ENCODE results near the gene ALK.

Gene ALK

DNA sequence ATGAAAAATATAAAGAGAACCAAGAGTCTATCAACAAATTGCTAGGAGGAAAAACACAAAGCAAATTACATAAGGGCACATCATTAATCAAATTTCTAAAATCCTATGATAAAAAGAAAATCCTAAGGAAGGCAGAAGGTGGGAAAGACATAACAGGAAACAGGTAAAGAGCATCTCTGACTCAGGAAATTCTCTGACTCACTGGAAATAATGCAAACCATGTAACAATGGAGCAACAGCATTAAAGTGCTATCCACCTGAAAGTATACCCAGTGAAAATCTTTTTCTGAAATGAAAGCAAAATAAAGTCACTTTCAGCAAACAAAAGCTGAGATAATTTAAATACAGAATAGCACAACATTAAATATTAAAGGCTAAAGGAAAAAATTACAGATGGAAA, 10.9 kb downstream of the ALK start:
- no peak for DNase-seq (ENCODE audit: extremely low read depth in 1 of 2, low read depth in 1 of 2)

DNA sequence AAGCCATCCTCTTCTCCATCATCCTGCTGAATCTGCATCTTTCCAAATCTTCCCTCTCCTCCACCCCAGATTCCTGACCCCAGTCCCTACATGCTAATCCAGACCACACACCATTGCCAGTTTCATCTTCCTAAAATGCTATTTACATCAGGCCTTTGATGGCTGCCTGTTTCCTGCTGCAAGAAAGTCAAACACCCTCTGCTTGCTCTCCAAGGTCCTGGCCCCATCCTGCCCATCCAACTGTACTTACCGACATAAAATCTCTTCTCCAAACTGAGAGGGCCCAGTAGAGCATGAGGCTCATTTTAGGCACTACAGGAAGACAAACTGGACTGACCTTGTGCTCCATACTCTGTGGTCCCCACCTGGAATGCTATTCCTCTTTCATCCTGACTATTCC, 19.0 kb downstream of the ALK start:
- DNase-seq (ENCODE audit: extremely low read depth in 1 of 2, low read depth in 1 of 2): no peak

DNA sequence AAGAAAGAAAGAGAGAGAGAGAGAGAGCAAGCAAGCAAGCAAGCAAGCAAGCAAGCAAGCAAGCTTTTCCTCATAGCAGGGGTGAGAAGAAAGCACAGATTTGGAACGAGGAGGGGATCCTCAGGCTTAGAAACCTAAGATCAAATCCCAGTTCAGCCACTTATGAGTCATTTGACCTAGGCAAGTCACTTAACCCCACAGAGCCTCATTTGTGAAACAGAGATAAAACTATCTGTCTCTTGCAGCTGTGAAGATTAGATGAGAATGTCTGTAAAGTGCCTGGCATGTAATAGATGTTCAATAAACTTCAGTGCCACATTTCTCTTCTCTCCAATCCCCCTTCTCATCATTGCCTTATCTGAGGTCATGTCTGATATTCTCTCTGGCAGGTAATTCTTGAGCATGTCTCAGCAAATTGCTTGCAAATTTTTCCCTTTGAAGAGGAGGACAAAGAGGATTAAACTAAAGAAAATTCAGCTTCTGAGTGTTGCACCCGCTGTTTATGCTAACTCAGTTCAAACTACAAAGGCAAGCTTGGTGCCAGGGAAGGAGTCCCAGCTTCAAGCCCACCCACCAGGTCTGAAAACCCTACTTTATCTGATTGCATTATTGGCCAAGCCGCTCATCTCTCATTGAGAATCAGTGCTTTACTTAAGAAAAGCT, 20.3 kb downstream of the ALK start:
- no peak for DNase-seq (ENCODE audit: extremely low read depth in 1 of 2, low read depth in 1 of 2)

DNA sequence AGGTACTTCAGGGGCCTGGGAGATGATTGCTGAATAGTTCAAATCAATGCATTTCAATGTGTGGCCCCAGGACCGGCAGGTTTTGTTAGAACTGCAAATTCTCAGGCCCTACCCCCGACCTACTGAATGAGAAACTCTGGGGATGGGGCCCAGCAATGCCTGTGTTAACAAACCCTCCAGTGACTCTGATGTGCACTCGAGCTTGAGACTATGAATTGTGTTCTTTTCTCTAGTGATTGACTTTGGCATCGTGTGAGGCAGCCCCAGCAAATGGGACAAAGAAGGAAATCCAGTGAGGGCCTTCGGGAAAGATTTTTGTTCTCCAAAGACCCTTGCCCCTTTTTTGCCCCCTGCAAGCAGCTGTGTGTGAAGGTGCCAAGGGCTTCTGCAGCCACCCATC, 22.4 kb downstream of the ALK start:
- no peak for DNase-seq (ENCODE audit: extremely low read depth in 1 of 2, low read depth in 1 of 2)

DNA sequence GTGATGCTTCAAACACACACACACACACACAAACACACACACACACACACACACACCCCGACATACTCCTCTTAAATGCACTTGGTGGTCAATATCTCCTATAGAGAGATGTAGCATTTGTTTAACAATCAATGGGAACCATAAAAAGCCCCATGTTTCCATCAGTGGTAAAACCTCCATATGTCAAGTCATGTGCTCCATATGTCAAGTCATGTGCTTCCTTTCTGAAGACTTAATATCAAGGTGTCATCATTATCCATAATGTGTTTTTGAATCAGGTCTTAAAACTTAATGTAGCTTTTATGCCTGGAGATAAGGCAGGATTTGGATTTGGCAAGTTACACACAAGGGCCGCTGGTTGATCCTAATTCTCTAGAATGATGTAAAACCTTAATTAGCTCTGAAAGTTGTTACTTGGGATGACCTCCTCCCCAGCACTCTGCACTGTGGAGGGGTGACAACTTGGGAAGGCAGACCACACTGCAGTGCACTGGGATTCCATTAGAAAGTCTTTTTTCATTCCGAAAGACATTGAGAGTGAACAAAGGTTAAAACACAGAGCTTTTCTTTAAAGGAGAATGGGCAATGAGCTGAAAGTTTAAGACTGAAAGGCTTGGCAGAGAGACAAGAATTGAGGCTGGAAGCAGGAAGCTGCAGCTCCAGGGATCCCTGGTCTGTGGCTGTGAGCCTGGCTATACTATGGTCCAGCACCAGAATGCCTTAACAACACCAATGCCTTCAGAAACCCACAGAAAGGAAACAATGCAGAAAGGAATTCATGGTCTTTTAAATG, 26.4 kb downstream of the ALK start:
- no peak for DNase-seq (ENCODE audit: extremely low read depth in 1 of 2, low read depth in 1 of 2)

DNA sequence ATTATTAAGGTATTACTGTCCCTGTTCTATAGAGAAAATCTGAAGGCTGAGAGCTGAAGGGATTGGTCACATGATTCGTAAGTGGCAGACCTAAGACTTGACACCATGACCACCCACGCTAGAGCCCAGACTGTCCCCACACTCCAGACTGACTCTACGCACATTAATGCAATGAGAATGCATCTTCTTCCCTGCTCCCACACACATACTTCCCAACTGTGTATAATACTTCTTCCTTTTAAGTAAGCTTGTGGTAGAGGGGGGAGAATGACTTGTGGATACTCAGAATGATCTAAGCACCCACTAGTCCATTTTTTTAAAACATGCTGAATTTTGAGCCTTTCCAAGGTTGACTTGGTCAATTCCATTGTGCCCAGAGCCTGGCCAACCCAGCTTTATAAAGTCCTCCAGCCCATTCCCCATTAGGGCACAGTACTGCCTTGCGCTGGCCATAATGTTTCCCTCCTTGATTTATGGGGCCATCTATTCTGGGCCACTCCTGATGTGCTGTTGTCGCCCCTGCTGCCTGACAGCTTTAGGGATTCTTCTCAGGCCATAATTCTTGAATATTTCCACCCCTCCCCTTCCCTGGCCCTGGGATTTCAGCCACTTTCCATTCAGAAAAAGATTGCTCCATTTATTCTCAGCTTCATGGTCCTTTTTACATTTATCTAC, 28.7 kb downstream of the ALK start:
- no peak for DNase-seq (ENCODE audit: extremely low read depth in 1 of 2, low read depth in 1 of 2)

DNA sequence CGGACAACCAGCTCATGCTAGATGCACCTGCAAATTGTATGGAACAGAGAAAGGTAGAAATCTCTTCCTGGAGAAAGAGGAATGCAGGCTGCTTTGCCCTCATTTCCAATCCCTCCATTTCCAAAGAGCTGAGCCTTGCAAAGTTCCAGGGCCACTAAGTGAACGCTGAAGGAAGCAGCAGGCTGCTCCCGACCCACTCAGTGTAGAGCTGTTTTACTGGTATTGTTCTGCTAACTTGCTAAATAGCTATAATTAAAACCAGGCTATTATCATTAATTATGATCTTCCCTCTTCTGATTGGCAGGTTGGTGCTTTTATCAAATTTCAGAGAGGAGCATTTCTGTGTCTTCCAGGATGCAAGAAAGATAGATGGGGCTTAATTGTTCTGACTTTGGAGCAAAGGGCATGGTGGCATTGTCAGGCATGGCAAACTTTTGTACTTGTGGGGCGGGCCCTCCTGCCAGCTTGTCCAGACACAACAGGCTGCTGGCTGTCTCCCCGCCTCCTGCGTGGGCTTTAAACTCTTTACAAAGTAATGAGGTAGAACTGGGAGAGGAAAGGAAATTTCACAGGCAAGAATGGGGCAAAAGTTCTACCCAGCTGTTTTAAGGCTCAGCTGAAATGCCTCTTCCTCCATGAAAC, 40.2 kb downstream of the ALK start:
- DNase-seq (ENCODE audit: extremely low read depth in 1 of 2, low read depth in 1 of 2): no peak

DNA sequence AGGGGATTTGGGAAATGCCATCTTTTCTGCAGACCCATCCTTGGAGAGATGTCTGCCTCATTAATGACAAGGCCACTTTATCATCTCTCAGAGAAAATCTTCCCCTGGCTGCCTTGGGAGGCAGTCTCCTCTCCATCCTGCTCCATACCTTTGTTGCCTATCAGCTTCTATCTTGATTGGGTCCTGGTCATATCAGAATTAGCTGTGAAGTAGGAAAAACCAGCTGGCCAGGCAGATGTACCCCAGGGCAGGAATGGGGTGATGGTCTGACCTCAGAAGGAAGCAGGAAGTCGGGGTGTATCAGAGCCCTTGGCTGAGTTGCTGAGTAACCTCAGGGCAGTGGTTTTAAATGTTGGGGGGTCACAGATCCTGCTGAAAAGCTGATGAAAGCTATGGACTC, 41.3 kb downstream of the ALK start:
- DNase-seq (ENCODE audit: extremely low read depth in 1 of 2, low read depth in 1 of 2): no peak

DNA sequence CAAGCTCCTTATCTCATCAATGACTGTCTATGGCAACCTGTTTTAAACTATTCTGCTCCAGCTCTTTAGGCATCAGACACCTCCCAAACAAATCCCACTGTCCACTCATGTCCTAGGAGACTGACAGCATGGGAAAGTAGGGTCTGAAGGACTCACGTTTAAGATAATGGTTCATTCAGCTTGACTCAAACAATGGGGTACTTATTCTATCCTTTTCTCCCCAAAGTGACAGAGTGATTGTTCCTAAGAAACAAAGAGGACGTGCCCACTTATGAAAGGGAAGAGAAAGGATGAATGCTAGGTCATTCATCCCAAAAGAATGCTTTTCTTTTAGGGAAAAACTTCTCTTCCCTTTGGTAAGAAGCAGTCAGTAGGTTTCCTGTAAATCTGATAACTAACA, 41.9 kb downstream of the ALK start:
- DNase-seq (ENCODE audit: extremely low read depth in 1 of 2, low read depth in 1 of 2): no peak

DNA sequence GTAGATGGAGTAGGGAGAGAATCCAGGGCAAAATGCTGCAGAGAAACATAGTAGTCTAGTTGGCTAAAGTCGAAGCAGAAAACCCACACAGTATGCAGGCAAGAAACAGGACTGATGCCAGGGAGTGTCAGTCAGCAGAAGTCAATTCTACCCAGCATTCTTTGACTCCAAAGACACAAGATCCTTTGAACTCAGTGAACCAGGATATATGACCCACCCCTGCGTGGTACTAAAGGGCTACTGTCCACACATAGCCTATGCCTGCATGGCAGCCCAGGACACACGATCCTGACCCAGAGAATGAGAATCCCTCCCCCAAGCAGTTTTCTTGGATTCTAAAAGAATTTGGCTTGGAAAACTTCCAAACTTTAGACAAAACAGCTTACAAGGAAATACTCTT, 42.5 kb downstream of the ALK start:
- DNase-seq (ENCODE audit: extremely low read depth in 1 of 2, low read depth in 1 of 2): no peak

DNA sequence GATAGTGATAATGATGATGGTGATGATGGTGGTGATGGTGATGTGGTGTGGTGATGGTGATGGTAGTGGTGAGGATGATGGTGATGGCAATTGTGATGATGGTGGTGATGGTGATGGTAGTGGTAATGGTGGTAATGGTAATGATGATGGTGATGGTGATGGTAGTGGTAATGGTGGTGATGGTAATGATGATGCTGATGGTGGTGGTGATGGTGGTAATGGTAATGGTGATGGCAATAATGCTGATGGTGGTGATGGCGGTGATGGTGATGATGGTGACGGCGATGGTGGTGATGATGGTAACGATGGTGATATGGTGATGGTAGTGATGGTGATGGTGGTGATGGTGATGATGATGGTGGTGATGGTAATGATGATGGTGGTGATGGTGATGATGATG, 45.0 kb downstream of the ALK start:
- no peak for DNase-seq (ENCODE audit: extremely low read depth in 1 of 2, low read depth in 1 of 2)

DNA sequence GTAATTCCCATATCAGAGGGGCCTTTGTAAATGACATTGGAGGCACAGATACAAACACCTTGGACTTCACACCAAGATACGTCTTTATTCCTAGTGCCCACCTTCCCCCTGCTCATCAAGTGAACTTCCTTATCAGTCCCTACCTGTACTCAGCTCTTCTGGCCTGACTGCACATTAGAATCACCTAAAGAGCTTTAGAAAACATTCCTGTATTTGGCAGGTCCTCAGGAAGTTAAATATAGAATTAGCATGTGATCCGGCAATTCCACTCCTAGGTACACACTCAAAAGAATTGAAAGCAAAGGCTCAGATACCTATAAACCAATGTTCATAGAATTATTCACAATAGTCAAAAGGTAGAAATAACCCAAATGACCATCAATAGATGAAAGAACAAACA, 46.6 kb downstream of the ALK start:
- no peak for DNase-seq (ENCODE audit: extremely low read depth in 1 of 2, low read depth in 1 of 2)

DNA sequence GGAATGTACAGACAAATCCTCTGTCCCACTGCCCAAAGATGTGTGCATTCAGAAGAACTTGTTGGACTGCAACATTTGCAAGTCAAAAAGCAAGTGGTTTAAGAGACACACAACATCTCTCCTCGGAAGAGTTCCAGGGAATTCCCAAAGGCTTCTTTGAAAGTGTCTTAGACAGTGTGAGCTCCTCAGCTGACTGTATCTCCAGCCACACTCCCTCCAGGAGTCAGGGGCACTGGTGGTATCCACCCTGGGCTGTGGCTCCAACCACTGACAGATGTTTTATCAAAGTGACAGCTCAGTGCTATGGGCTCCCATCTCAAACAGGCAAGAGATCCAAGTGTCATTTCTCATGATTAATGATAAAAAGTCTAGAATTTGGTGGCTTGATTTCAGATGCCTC, 48.5 kb downstream of the ALK start:
- DNase-seq (ENCODE audit: extremely low read depth in 1 of 2, low read depth in 1 of 2): no peak

DNA sequence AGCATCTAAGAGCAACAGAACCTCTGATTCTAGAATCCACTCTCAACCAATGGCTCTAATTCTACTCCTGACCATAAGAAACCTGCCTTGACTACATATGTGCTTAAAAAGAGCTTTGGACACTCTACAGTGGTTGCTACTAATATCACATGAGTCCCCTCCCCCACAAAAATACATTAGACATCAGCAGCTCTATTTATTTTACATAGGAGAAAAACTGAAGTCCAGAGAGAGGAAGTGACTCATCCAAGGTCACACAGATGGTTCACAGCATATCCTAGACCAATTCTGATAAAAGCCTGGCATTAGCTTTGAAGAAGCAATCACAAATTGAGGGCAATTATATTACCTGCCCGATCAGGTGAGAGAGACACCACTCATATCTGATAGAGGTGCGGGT, 49.8 kb downstream of the ALK start:
- DNase-seq (ENCODE audit: extremely low read depth in 1 of 2, low read depth in 1 of 2): no peak

DNA sequence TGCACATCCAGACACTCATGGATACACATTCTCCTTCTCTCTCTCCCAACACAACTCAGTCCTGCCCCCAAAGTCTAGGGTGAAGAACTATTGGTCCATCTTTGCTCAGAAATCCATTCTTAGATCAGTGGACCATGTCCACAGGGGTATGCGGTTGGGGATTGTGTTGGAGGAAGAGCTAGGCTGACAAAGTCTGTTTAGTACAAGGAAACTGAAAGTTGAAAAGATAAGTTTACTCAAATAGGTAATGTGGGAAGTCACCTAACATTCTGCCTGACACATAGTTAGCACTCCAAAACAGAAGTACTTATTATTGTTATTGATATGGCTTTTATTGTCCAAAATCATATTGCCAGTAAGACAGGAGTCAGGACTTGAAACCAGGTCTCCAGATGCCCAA, 55.9 kb downstream of the ALK start:
- DNase-seq (ENCODE audit: extremely low read depth in 1 of 2, low read depth in 1 of 2): no peak

DNA sequence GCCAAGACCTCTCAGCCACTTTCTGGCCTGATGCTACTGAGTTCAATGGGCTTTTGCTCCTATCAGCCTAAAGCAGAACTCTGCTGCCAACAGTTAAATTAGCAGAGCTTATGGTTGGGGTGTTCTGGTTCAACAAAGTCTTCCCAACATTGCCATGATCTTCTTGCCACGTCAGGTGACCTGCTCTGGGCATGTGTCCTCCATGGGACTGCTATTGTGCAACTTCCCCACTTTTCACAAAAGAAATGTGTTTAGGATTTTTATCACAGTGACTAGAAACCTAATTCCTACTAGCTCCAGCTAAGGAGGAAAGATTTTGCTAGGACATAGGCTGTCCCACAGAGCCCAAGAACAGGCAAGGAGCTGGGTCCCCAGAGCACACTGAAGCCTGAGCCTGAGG, 56.4 kb downstream of the ALK start:
- DNase-seq (ENCODE audit: extremely low read depth in 1 of 2, low read depth in 1 of 2): no peak

DNA sequence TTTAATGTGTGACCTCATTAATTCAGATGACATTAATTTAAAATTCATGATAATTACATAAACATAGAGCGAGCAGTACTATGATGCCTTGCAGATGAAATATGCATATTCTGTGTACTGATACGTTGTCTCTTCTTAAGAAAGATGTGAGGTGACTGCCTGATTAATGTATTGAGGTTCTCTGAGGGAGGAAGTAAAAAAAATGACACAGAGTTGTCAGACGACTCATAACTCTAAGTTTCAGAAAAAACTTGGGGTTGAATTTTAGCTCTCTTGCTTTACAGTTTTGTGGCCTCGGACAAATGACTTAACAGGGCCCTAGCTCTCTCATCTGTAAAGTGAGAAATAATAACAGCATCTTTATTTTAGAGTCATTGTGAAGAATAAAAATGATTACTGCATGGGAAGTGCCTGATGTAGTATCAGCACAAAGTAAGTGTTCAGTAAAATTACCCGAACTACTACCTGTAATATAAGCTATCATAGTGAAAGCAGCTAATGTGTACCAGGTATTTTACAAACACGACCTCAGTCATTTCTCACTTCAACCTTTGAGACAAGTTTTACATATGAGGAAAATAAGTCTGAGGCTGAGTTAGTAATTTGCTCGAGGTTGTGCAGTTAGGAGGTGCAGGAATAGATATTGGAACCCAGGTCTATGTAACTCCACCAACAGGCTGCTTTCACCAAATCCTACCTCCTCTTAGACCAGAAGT, 65.3 kb downstream of the ALK start:
- no peak for DNase-seq (ENCODE audit: extremely low read depth in 1 of 2, low read depth in 1 of 2)

DNA sequence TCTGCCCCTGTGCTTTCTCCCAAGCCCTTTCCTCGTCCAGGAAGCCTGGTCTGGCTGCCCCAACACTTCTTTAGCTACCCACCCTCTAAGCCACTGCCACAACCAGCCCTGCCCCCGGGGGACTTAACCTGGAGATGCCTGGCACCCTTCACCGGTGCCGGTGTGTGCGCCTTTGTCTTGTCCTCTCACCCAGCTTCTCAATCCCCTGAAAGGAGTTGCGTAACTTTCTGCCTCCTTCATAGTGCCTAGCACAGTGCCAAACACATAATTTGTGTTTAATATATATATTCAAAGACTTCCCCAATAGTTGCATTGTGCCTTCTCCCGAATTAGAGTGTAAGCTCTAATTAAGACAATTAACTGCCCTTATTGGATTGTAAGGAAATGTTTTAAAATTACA, 70.6 kb downstream of the ALK start:
- DNase-seq (ENCODE audit: extremely low read depth in 1 of 2, low read depth in 1 of 2): no peak

DNA sequence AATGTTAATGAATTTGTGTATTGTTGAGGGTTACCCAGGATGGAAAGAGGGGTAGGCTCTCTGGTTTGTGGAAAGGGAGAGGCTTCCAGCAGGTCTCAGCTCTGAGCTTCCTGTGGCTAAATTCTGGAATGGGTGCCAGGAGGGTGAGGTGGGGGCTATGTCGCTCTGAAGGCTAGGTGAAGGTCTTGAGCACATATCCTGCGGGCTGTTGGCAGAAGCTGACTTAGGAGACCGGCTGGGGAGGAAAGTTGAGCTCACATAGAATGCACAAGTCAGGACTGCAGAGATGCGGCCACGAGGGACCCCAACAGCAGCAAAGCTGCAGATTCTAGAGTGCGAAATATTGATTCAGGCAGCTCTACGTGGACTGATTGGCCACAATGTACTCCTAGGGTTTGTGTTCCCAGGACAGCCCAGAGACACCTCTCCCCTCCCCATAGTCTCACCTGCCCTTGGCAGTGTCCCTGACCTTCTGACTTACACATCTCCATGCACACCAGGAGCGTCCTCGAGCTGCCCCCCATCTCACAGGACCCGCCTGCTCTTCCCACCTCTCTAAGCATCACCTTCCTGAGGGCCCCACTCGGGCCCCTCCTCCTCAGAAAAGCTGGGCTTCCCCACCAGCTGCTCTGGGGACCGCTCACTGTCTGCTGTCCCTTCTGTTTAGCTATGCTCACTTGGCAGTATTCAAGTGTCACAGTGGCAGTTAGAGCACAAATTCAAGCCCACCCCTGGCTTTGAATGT, 72.6 kb downstream of the ALK start:
- DNase-seq (ENCODE audit: extremely low read depth in 1 of 2, low read depth in 1 of 2): no peak

DNA sequence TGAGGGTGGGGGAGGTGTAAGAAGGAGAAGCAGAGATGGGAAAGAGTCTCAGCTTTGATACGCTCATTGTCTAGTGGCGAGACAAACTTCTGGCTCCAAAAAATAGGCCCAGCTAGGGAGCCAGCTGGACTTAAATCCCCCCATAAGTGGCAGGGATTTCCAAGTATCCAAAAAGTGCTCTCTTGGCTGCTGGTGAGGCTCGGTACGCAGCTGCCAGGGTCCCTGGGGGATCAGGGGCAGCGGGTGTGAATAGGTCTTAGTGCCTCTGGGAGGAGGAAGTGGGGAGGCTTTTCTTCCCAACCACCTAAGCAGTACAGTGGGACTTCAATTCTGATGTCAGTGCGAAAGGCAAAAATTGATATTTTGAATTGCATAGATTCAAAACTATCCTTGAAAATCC, 73.5 kb downstream of the ALK start:
- DNase-seq (ENCODE audit: extremely low read depth in 1 of 2, low read depth in 1 of 2): no peak

Measured in stimulated activated CD8-positive, alpha-beta memory T cell treated with anti-CD3 and anti-CD28 coated beads, Interleukin-7, amount 100 ng/mL, for 48 hours (primary cell).